HG02798 (cell line): ENCODE data around the gene CBX1.

Experiments
- ATAC-seq: cut with Tn5 transposase; IDR thresholded peaks from one replicate; pipeline ENCODE4 v1.9.1; 2021; ENCODE audit warnings: mild to moderate bottlenecking; ENCODE audit not compliant: unreplicated experiment, poor library complexity

Gene CBX1

DNA sequence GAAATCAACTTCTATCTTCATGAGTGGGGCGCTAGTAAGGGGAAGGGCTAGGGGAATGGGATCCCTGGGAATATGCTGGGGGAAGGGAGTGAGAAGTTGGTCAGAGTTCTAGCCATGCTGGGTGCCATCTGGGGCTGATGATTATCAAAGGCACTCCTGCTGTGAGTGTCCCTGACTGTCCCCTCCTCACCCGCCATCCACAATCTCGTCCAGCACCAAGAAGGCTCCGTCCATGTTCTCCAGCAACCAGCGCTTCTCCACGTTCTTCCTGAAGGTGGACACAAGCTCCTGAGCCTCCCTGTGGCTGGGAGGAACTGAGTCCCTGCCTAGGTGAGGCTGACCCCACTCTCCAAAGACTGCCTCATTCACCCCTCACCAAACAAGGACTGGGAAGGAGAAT, 69.3 kb downstream of the CBX1 start:
- ATAC-seq: no peak

DNA sequence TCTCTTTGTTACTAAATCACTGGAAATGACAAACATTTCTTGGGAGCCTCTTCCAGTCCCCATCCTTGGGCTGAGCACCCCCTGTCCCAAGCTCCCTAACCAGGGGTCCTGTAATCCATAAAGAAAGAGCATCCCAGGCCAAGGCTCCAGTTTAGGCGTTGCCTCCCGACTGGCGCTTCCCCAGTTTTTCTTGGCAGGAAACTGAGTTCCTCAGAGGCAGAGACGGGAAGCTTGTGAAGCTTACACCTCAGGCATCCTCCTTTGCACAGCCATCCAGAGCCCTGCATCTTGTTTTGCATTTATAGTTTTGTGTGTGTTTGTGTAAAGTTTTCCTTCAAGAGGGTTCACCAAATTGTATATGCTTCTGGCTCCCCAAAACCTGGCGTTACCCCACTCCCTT, 70.7 kb downstream of the CBX1 start:
- no peak for ATAC-seq

DNA sequence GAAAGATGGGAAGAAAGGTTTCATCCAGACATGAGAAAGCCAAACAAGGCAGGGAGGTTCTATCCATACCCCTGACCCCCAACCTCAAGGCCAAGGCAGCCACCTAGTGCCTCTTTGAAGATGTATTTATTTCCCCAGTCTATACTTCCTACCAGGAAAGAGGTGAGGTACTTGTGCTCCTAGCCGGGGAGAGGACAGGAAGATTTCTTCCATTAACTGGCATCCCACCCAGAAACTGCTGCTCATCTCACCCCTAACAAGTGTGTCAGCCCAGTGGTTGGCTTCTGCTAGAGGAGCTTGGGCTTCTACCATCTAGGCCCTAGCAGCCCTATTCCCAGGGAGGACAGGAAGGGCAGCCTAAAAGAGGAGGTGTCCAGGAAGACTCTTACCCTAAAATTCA, 72.5 kb downstream of the CBX1 start:
- ATAC-seq: no peak

DNA sequence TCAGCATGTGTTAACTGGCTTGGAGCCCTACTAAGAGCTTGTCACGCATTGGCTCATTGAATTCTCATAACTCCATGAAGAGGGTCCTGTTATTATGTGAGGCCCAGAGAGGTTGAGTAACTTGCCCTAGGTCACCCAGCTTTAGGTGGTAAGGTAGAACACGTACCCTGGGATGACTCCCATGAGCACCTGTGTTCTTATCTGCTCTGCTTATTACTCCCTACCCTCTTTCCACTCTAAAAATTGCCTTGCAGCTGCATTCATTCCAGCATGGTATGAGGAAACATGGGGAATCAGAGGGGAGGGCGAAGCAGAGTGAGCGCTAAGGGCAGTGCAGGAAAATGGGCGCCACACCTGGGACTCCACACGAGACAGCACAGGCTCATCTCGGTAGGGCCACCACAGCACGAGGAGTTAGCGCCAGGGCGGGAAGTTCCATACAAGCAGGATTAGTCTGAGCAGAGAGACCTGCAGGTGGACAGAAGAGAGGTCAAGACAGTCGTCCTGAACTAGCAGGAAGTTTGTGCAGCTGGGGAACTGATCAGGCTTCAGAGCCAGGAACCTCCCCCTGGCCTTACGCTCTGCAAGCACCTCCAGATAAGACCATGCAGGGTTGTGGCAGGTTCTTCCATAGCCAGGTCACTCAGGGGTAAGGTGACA, 73.8 kb downstream of the CBX1 start:
- no peak for ATAC-seq

DNA sequence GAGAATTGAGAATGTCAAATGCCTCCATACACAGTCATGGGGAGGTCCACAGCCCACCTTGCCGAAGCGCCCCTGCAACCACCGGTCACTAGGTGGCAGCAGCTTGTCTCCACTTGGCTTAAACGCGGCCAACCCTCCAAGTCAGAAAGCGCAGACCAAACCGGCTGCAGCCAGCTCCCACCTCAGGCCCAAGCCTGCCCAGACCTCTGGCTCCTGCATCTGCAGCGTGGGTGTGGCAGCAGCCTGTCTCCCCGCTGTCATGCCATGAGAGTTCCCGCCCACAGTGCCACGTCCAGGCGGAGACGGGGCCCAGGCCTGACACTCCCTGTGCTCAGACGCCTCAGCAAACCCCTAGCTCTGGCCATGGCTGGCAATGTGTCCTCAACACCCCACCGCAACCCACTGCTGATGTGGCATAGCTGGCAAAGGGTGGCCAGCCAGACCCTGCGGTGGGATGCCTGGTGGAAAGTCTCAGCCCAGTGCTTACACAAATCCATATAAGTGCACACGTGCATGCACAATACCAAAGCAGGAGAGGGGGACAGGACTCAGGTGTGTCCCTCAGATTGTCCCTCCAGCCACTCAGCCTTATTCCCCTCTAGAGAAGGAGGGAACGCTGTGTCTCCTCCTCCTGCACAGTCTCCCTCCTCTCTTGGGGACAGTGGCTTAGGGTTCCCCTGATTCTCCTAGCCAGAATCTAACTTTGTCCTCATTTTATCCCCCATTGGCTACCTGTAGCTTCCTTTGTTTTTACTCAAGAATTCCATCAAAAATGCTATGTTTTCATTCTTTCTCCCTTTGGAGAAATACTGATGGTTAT, 74.6 kb downstream of the CBX1 start:
- peak; percentile 35 for ATAC-seq

DNA sequence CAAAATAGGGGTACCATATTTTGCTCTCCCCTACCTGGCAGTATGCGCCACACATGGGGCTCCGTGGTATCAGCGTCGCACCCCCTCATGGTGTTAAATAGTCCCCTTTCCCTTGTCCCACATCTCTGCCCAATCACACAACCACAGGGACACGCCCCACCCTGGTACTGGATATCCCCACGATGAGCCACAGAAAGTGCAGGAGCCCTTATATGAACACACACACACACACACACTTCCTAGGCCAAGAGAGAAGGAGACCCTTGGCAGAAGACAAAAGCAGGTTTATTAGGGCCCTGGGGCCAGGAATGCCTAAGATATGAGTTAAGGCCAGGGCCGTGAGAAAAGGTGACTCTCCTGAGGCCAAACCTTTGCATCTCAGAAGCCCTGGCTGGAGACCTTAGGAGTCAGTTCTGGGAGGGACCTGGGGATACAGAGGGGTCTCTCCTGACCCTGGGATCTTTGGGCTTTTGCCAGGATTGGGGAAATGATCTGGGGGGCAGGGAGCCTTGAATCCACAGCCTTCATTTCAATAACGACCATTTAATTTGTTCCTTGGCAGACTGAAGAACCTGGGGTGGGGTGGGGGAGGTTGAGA, 75.3 kb downstream of the CBX1 start:
- ATAC-seq: no peak

DNA sequence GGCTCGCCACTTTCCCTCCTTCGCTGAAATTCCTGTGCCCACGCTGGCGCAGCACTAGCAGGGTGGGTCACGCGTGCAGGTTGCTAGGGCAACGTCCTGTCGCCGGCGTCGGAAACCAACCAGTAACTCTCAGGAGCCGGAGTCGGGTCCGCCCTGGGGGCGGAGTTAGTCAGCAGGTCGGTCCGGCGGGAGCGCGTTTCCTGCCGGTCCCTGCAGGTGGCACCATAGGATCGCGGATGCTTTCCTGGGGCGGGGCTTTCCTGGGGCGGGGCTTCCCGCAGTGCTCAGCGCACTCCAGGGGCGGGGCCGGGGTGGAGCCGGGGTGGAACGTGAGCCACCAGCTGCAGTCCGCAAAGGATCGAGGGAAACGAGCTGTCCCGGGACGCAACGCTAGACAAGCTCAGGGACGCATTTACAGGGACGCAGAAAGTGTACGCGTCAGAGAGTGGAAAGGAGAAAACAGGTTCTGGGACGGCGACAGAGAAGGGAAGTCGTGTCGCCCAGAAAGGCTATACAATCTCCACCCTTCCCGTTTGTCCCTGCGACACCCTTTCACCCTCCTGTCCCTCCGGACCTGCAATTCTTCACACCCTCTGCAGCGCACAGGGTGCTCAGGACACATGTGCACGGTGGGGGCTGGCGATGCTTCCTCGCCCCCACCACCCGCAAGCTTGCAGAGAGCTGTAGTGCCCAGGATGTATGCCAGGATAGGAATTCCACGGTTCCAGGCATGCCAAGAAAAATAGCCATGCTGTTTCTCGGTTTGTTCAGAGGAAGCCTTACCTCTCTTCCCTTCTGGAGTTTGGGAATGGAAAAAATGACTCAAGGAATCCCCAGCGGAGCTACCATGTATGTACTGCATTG, 76.0 kb downstream of the CBX1 start:
- ATAC-seq: peak; percentile 92

DNA sequence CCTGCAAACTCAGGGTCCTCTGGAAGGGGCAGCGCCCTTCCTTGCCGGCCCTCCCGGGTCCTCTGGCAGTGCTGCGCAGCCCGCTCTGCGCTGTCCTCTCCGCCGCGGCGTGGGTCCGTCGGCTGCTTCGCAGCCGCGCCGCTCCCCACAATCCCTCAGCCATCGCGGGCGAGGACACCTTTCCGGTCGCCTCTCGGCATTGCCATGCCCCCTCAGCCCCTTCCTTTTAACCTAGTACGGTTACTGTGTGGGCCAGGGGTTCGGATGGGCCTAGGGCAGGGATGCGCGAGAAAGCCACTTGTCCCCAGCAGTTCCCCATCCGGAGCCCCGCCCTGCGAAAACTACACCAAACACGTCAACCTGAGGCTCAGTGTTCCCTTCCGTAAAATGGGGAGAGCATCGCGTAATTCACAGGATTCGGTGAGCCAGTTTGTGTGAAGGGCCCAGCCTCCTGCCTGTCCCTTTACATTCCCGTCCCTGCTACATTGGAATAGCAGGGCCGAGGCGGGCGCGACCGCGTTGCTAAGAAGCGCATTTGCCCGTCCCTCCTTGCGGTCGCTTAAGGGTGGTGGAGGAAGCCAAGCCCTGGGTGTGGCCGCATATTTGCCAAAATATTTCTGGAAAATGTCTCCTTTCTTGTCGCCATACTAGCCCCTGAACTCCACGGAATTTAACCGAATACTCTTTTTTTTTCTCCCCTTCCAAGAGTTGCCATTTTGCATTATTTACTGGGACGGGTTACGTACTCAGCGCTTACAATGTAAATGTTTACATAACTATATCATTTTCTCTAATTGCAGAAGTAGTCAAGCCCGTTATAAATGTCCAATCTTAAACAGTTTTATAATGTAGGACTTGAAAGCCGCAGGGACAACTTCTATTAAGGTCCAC, 76.9 kb downstream of the CBX1 start:
- ATAC-seq: no peak

DNA sequence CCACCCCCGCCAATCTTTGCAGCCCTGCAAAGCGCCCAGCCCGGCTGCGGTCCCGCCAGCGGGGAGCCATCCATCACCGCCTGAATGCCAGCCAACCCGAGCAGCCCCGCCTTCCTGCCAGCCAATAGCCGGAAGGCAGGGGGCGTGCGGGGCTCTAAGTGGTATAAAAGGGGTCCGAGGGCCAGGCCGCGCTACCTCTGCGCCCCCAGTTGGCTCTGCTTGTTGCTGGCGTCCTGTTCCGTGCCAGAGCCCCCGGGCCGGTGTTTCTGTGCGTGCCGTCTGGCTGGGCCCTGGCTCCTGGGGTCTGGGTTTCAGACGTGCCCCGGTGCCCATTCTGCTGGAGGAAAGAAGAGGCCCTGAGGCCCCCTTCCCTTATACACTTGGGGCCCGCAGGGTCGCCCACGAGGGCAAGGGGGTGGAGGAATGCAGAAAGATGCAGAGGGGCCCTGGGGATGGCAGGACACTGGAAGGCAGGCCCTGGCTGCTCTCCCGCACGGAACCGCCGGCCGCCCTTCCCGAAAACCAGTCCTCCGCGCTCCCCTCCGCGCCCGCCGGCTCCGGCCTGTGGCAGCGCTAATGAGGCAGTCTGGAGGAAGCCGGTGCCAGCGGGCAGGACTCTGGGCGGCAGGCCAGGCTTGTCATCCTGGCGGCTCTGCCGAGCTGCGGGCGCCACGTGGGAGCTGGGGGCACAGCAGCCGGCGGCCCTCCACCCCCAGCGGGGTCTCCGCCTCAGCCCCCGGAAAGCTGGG, 77.7 kb downstream of the CBX1 start:
- no peak for ATAC-seq

DNA sequence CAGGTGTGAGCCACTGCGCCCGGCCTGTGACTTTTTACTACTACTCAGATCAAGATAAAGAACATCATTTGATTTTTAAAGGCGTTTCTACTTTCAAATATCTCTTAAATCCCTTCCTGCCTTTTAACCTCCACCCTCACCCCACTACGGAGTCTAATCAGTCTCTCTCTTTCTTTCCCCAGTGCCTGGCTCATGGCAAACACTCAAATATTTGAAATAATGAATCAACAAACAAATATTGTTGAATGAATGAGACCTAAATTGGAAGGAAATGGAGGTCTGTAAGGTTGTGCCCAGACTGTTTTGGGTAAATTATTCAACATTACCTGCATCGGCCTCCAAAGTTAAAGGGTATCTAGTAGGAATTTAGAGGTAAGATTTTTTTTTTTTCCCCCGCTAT, 78.4 kb downstream of the CBX1 start:
- ATAC-seq: no peak

DNA sequence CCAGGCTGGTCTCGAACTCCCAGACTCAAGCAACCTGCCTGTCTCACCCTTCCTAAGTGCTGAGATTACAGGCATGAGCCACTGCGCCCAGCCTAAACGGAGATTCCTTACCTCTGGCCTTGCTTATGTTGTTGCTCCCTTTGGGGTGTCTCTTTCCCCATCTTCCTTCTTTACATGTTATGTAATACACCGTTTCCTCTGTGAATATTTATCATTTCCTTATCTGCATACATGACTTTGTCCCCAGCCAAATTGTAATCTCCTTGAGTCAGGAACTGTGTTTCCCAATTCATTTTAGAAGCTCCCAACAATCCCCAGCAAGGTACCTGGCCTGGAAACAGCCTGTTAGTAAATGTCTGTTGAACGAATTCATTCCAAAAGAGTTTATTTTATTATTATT, 79.3 kb downstream of the CBX1 start:
- no peak for ATAC-seq
